Endothelial cell (in vitro differentiated cells): ENCODE measurements around the gene SLC22A12. TPM values are rescaled to one million over a fixed set of nuclear protein-coding genes. Genes with fewer than 3 reads are reported as not detected.

ENCODE experiments used
- DNase-seq: peaks from one replicate; pipeline ENCODE4 v3.0.0; 2021; ENCODE audit warnings: low spot score
- H3K27ac Mint-ChIP-seq: one replicate; pipeline ENCODE4 v1.8.0; 2021; ENCODE audit warnings: mixed read lengths, inconsistent platforms; ENCODE audit not compliant: unreplicated experiment
- H3K27me3 Mint-ChIP-seq: one replicate; pipeline ENCODE4 v1.8.0; 2021; ENCODE audit warnings: mild to moderate bottlenecking, moderate library complexity, mixed read lengths, inconsistent platforms; ENCODE audit not compliant: unreplicated experiment
- H3K36me3 Mint-ChIP-seq: one replicate; pipeline ENCODE4 v1.8.0; 2021; ENCODE audit warnings: mild to moderate bottlenecking, low read depth, mixed read lengths, inconsistent platforms; ENCODE audit not compliant: unreplicated experiment
- H3K4me1 Mint-ChIP-seq: one replicate; pipeline ENCODE4 v1.8.0; 2021; ENCODE audit warnings: mild to moderate bottlenecking, mixed read lengths, inconsistent platforms; ENCODE audit not compliant: unreplicated experiment
- H3K4me3 Mint-ChIP-seq: one replicate; pipeline ENCODE4 v1.8.0; 2021; ENCODE audit warnings: mild to moderate bottlenecking, mixed read lengths, inconsistent platforms; ENCODE audit not compliant: unreplicated experiment
- H3K9me3 Mint-ChIP-seq: one replicate; pipeline ENCODE4 v1.8.0; 2021; ENCODE audit warnings: mixed read lengths, inconsistent platforms; ENCODE audit not compliant: unreplicated experiment
- CTCF ChIP-seq: fragments of 200-600 bp; sonication (generic); IDR thresholded peaks from one replicate; pipeline ENCODE4 v1.5.0; 2021; ENCODE audit warnings: antibody characterized with exemption; ENCODE audit not compliant: unreplicated experiment
- total RNA-seq: library from RNA; stranded (reverse); fragmentation: NEBNext Ultra II Directional; extraction: Animal tissue kit (Norgen Biotek cat#: 25700); gene quantifications from one replicate; pipeline ENCODE4 v1.2.1, GENCODE V29; 2021; ENCODE audit not compliant: unreplicated experiment

Gene SLC22A12
- total RNA-seq, 1 donor from 2014 or later: not detected

- no peak overlapping the region for H3K4me3 Mint-ChIP-seq
- H3K4me1 Mint-ChIP-seq: no peaks in the 10 kb centered on the region
- no peak overlapping the region for H3K27ac Mint-ChIP-seq
- DNase-seq: no peak
- H3K9me3 Mint-ChIP-seq: no peaks in the 10 kb centered on the region
- no peak for TF ChIP-seq CTCF
- peaks cover 3% of the 10 kb centered on the region for H3K27me3 Mint-ChIP-seq
- H3K36me3 Mint-ChIP-seq: no peaks in the 10 kb centered on the region
Observed at GRCh38 chr11:64585150-64585549, 5.9 kb upstream of the SLC22A12 start.

GRCh38 chr11:64586366-64586765 is 4.7 kb upstream of the SLC22A12 start:
- Mint-ChIP-seq H3K27me3 (peaks cover 3% of the 10 kb centered on the region), H3K36me3 (no peaks in the 10 kb centered on the region), H3K9me3 (no peaks in the 10 kb centered on the region), H3K4me1 (no peaks in the 10 kb centered on the region), H3K4me3 (no peak overlapping the region), H3K27ac (no peak overlapping the region)
- DNase-seq: no peak
- TF ChIP-seq CTCF: no peak

- TF ChIP-seq CTCF: no peak
- DNase-seq: no peak
- H3K4me3 Mint-ChIP-seq: no peak overlapping the region
- no peaks in the 10 kb centered on the region for H3K36me3 Mint-ChIP-seq
- no peaks in the 10 kb centered on the region for H3K9me3 Mint-ChIP-seq
- H3K27ac Mint-ChIP-seq: no peak overlapping the region
- H3K27me3 Mint-ChIP-seq: peaks cover 5% of the 10 kb centered on the region
- H3K4me1 Mint-ChIP-seq: no peaks in the 10 kb centered on the region
Observed at GRCh38 chr11:64588701-64589100, 2.3 kb upstream of the SLC22A12 start.

- H3K27me3 Mint-ChIP-seq: peaks cover 3% of the 10 kb centered on the region
- H3K9me3 Mint-ChIP-seq: no peaks in the 10 kb centered on the region
- no peak overlapping the region for H3K4me3 Mint-ChIP-seq
- H3K36me3 Mint-ChIP-seq: no peaks in the 10 kb centered on the region
- TF ChIP-seq CTCF: no peak
- no peak overlapping the region for H3K27ac Mint-ChIP-seq
- no peaks in the 10 kb centered on the region for H3K4me1 Mint-ChIP-seq
- no peak for DNase-seq
Observed at GRCh38 chr11:64591257-64592233, 525 bp downstream of the SLC22A12 start.

- no peak overlapping the region for H3K4me3 Mint-ChIP-seq
- no peak for DNase-seq
- no peaks in the 10 kb centered on the region for H3K9me3 Mint-ChIP-seq
- no peak overlapping the region for H3K27ac Mint-ChIP-seq
- H3K4me1 Mint-ChIP-seq: no peaks in the 10 kb centered on the region
- peaks cover 3% of the 10 kb centered on the region for H3K36me3 Mint-ChIP-seq
- TF ChIP-seq CTCF: no peak
- peaks cover 6% of the 10 kb centered on the region for H3K27me3 Mint-ChIP-seq
Observed at GRCh38 chr11:64592234-64592615, 1.2 kb downstream of the SLC22A12 start.
